Colonic mucosa (tissue), 4 donors: Measurements from ENCODE around the gene S100B. TPM values are rescaled to one million over a fixed set of nuclear protein-coding genes. Genes with fewer than 3 reads are reported as not detected.

Experiments used
- DNase-seq: peaks from one replicate; pipeline ENCODE4 v3.0.0-alpha.2; 2020
- H3K27ac ChIP-seq: fragments of 200-600 bp; one replicate; pipeline ENCODE4 v1.8.0; 2021
- H3K27me3 ChIP-seq: fragments of 200-600 bp; one replicate; pipeline ENCODE4 v1.8.0; 2021
- H3K36me3 ChIP-seq: fragments of 200-600 bp; one replicate; pipeline ENCODE4 v1.8.0; 2021
- H3K4me1 ChIP-seq: fragments of 200-600 bp; one replicate; pipeline ENCODE4 v1.8.0; 2021; ENCODE audit warnings: mild to moderate bottlenecking
- H3K4me3 ChIP-seq: fragments of 200-600 bp; one replicate; pipeline ENCODE4 v1.8.0; 2021
- H3K9ac ChIP-seq, 2 donors: one replicate each; pipeline ENCODE4 v1.7.0; 2013; ENCODE audit warnings: control low read depth in 2 of 2, low read depth in 2 of 2, low read length in 2 of 2
- H3K9me3 ChIP-seq: fragments of 200-600 bp; one replicate; pipeline ENCODE4 v1.8.0; 2021
- CTCF ChIP-seq: fragments of 200-600 bp; IDR thresholded peaks from one replicate; pipeline ENCODE4 v1.8.0; 2022; ENCODE audit warnings: antibody characterized with exemption, mild to moderate bottlenecking
- intact Hi-C: fragments of 100-400 bp; cut with DNase I; formaldehyde crosslinking; loops from one replicate; pipeline ENCODE4 v1.14.1; 2022
- total RNA-seq, 2 donors: library from RNA; stranded (reverse); fragmentation: NEBNext Ultra II Directional in 1 of 2; extraction: Animal tissue kit (Norgen Biotek cat#: 25700) in 1 of 2; gene quantifications; one replicate each; pipeline ENCODE4 v1.2.1, GENCODE V29; 2021
- donor health status: healthy.
- donor health status: DM: no; HTN: no; CAD: no.
- donor health status: DM: no; HTN: no; CAD: no.

Gene S100B
- total RNA-seq, 2 donors from 2014 or later: 3.3 to 8.2 TPM

GRCh38 chr21:46606427-46606813 lies 1.5 kb upstream of the S100B start:
- Histone ChIP-seq H3K36me3 (no peaks in the 10 kb centered on the region), H3K9me3 (no peaks in the 10 kb centered on the region), H3K9ac (no peak overlapping the region), H3K4me1 (no peaks in the 10 kb centered on the region), H3K27me3 (no peaks in the 10 kb centered on the region), H3K4me3 (no peak overlapping the region), H3K27ac (no peak overlapping the region)
- DNase-seq: no peak
- intact Hi-C loops: no loop called here
- TF ChIP-seq CTCF: no peak

- Histone ChIP-seq H3K4me1 (no peaks in the 10 kb centered on the region), H3K4me3 (no peak overlapping the region), H3K9me3 (no peaks in the 10 kb centered on the region), H3K27ac (no peak overlapping the region), H3K27me3 (no peaks in the 10 kb centered on the region), H3K9ac (no peak overlapping the region), H3K36me3 (no peaks in the 10 kb centered on the region)
- intact Hi-C loops: no loop called here
- DNase-seq: no peak
- no peak for TF ChIP-seq CTCF
These were observed 1.0 kb upstream of the S100B start for GRCh38 chr21:46605767-46606426.

GRCh38 chr21:46604329-46604974 lies 430 bp downstream of the S100B start:
- intact Hi-C loops: no loop called here
- Histone ChIP-seq H3K4me1 (no peaks in the 10 kb centered on the region), H3K27ac (no peak overlapping the region), H3K4me3 (no peak overlapping the region), H3K9me3 (no peaks in the 10 kb centered on the region), H3K27me3 (no peaks in the 10 kb centered on the region), H3K36me3 (no peaks in the 10 kb centered on the region), H3K9ac (no peak overlapping the region)
- no peak for DNase-seq
- no peak for TF ChIP-seq CTCF

- Histone ChIP-seq H3K27ac (no peak overlapping the region), H3K9me3 (no peaks in the 10 kb centered on the region), H3K4me3 (no peak overlapping the region), H3K36me3 (no peaks in the 10 kb centered on the region), H3K9ac (no peak overlapping the region), H3K27me3 (no peaks in the 10 kb centered on the region), H3K4me1 (no peaks in the 10 kb centered on the region)
- no peak for TF ChIP-seq CTCF
- no peak for DNase-seq
- intact Hi-C loops: no loop called here
These were observed 1.7 kb downstream of the S100B start for GRCh38 chr21:46603228-46603627.

GRCh38 chr21:46600978-46601377 lies 3.9 kb downstream of the S100B start:
- intact Hi-C loops: no loop called here
- no peak for DNase-seq
- Histone ChIP-seq H3K27me3 (no peaks in the 10 kb centered on the region), H3K4me3 (no peak overlapping the region), H3K9me3 (no peaks in the 10 kb centered on the region), H3K27ac (no peak overlapping the region), H3K4me1 (no peaks in the 10 kb centered on the region), H3K36me3 (no peaks in the 10 kb centered on the region), H3K9ac (no peak overlapping the region)
- no peak for TF ChIP-seq CTCF
